Measurements from ENCODE around the gene LRRC32. TPM values are rescaled to one million over a fixed set of nuclear protein-coding genes. Genes with fewer than 3 reads are reported as not detected.

The LRRC32 gene
- total and polyA plus RNA-seq, 7 donors, result 0.69 to 30.7 (median 10.9) TPM

- Histone ChIP-seq H3K27me3 (no peaks in the 10 kb centered on the region), H3K4me1 (no peaks in the 10 kb centered on the region), H3K27ac (no peak overlapping the region), H3K36me3 (no peaks in the 10 kb centered on the region), H3K4me3 (no peak overlapping the region), H3K9me3 (no peaks in the 10 kb centered on the region)
- intact Hi-C loops (cut with DNase I), result no loop called here
- TF ChIP-seq POLR2A (IDR thresholded peaks at IDR 0.05) (no peak), EP300 (IDR thresholded peaks at IDR 0.05) (no peak), CTCF (IDR thresholded peaks at IDR 0.05) (no peak), POLR2AphosphoS5 (IDR thresholded peaks at IDR 0.05) (no peak)
- DNase-seq, result no peak
- 60 to 75% methylated on average over 6 of the region's 6 CpGs for WGBS, 2 donors
Observed at GRCh38 chr11:76695771-76696170, 25.2 kb upstream of the LRRC32 start.

- Histone ChIP-seq H3K36me3 (no peaks in the 10 kb centered on the region), H3K27me3 (no peaks in the 10 kb centered on the region), H3K27ac (no peak overlapping the region), H3K4me3 (no peak overlapping the region), H3K4me1 (no peaks in the 10 kb centered on the region), H3K9me3 (no peaks in the 10 kb centered on the region)
- WGBS, 2 donors, result 89 to 91% methylated on average over 13 of the region's 13 CpGs
- no peak for DNase-seq
- intact Hi-C loops (cut with DNase I), result no loop called here
- TF ChIP-seq POLR2AphosphoS5 (IDR thresholded peaks at IDR 0.05) (no peak), POLR2A (IDR thresholded peaks at IDR 0.05) (no peak), EP300 (IDR thresholded peaks at IDR 0.05) (no peak), CTCF (IDR thresholded peaks at IDR 0.05) (no peak)
Observed at GRCh38 chr11:76695133-76695532, 24.6 kb upstream of the LRRC32 start.

GRCh38 chr11:76694664-76695063, 24.1 kb upstream of the LRRC32 start:
- intact Hi-C loops (cut with DNase I), result no loop called here
- H3K36me3 ChIP-seq, result no peaks in the 10 kb centered on the region

GRCh38 chr11:76693806-76694205, 23.3 kb upstream of the LRRC32 start:
- H3K4me3 ChIP-seq, result no peak overlapping the region
- no peaks in the 10 kb centered on the region for H3K4me1 ChIP-seq
- no peak for TF ChIP-seq POLR2A (IDR thresholded peaks at IDR 0.05)
- TF ChIP-seq EP300 (IDR thresholded peaks at IDR 0.05), result no peak
- no peak for TF ChIP-seq CTCF (IDR thresholded peaks at IDR 0.05)
- TF ChIP-seq POLR2AphosphoS5 (IDR thresholded peaks at IDR 0.05), result no peak
- H3K27ac ChIP-seq, result no peak overlapping the region
- intact Hi-C loops (cut with DNase I), result no loop called here
- no peak for DNase-seq
- H3K27me3 ChIP-seq, result no peaks in the 10 kb centered on the region
- no peaks in the 10 kb centered on the region for H3K9me3 ChIP-seq
- no peaks in the 10 kb centered on the region for H3K36me3 ChIP-seq

More at GRCh38 chr11:76694664-76695063, 24.1 kb upstream of the LRRC32 start:
- no peaks in the 10 kb centered on the region for H3K9me3 ChIP-seq
- H3K4me1 ChIP-seq, result no peaks in the 10 kb centered on the region
- WGBS, 2 donors, result 84 to 86% methylated on average over 7 of the region's 7 CpGs
- no peaks in the 10 kb centered on the region for H3K27me3 ChIP-seq
- TF ChIP-seq EP300 (IDR thresholded peaks at IDR 0.05) (no peak), CTCF (IDR thresholded peaks at IDR 0.05) (no peak), POLR2AphosphoS5 (IDR thresholded peaks at IDR 0.05) (no peak), POLR2A (IDR thresholded peaks at IDR 0.05) (no peak)
- DNase-seq, result no peak
- no peak overlapping the region for H3K4me3 ChIP-seq
- no peak overlapping the region for H3K27ac ChIP-seq

- no peak overlapping the region for H3K4me3 ChIP-seq
- intact Hi-C loops (cut with DNase I), result no loop called here
- H3K27me3 ChIP-seq, result no peaks in the 10 kb centered on the region
- H3K36me3 ChIP-seq, result no peaks in the 10 kb centered on the region
- 89 to 90% methylated on average over 7 of the region's 7 CpGs for WGBS, 2 donors
- H3K4me1 ChIP-seq, result no peaks in the 10 kb centered on the region
- no peak for DNase-seq
- no peak for TF ChIP-seq EP300 (IDR thresholded peaks at IDR 0.05)
- TF ChIP-seq CTCF (IDR thresholded peaks at IDR 0.05), result no peak
- no peak for TF ChIP-seq POLR2AphosphoS5 (IDR thresholded peaks at IDR 0.05)
- TF ChIP-seq POLR2A (IDR thresholded peaks at IDR 0.05), result no peak
- H3K9me3 ChIP-seq, result no peaks in the 10 kb centered on the region
- H3K27ac ChIP-seq, result no peak overlapping the region
Observed at GRCh38 chr11:76692956-76693355, 22.4 kb upstream of the LRRC32 start.

Data from sigmoid colon (tissue), 7 donors.